HG03439 (cell line): ENCODE measurements around the gene AK9.
"Not testable (repeated sequence)": the region's sequence is repeated elsewhere in the genome, so short reads cannot be mapped to it uniquely, and the experiment has no call there.

Source experiments
- ATAC-seq: cut with Tn5 transposase; IDR thresholded peaks from one replicate; pipeline ENCODE4 v1.9.1; 2021; ENCODE audit warnings: mild to moderate bottlenecking, moderate library complexity; ENCODE audit not compliant: unreplicated experiment

Gene AK9

DNA sequence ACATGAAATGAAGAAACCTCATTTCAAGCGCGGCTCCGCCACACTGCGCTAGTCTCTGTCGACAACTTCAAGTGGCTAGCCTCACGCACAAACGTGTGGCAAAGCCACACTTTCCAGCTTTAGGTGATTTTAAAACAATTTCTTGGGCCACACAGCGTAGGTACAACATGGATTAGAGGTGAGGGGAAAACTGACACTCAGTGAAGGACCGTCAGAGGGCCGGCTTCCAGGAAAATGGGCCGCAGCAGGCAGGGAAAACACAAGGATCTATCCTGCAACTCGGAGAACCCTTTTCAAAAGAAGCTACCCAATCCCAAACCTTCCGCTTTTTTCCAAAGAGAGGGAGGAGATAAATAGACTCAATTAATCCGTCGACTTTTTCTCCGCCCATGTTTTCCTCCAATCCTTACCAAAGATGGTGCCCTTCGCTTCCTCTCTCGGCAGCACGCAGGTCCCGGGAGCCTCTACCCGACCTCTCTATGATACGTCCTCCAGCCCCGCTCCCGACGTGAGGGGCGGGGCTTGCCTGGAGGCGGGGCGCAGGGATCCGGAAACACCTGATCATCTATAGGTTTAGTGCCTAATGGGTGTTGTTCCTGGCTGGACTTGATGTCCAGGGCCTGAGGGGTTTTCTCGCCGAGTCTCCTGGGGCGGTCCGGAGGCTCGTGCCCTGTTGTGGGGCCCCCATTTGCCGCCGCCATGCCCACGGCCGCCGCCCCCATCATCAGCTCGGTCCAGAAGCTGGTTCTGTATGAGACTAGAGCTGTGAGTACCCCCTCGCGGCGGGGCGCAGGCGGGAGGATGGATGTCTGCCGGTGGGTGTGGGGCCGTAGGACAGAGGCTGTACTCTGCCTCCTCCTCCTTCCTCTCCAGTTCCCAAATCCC lies at the start of gene AK9, which contains the start of gene FIG4:
AK9 (minus strand) TSS at position 466 of the 885 bp plus-strand sequence. CDS start 15,457 bp downstream, outside the sequence.
FIG4 (plus strand) TSS at position 560 of the 885 bp plus-strand sequence; CDS start at position 700, 140 bp downstream.
- peak; percentile 96 for ATAC-seq

DNA sequence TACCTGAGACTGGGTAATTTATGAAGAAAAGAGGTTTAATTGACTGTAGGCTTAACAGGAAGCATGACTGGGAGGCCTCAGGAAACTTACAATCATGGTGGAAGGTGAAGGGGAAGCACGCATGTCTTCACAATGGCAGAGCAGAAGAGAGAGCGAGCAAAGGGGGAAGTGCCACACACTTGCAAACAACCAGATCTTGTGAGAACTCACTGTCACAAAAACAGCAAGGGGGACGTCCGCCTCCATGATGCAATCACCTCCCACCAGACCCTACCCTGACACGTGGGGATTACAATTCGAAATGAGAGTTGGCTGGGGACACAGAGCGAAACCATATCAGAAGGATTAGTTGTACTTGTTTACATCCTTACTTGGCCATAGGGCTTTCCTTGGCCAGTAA lies 49.8 kb upstream of the AK9 start:
- ATAC-seq: no peak

DNA sequence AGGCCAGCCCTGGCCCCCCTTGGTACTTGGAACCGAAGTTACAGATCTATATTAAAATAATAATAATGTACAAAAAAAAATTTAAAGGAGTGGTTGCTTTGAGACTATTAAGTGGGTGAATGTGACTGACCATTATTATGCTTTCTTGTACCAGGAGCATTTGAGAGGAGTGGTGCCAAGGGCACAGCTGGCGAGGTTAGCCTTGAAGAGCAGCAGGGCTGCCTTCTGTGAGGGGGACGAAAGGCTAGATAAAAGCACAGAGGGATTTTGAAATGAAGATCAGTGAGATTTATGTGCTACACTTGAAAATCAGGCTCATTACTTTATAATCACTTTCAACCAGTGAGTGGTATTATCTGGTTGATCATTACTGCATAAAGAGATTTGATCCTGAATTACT lies 48.7 kb upstream of the AK9 start:
- ATAC-seq: no peak

DNA sequence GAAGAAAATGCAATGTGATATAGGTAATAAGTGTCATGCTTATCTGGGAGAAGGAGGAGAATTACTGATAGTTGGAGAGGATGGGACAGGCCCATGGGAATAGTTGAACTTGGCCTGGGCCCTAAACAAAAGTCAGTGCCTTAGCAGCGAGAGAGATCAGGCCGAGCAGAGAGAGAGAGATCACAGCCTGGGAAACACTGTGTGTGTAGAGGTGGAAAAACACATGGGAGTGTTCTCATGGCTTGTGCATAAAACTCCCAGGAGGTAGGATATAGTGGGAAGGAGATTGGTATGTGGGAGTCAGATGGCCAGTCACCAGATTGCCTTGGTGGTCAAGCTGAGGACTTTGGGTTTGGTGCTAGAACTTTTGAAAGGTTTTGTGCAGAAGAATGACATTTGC lies 47.7 kb upstream of the AK9 start:
- ATAC-seq: no peak

DNA sequence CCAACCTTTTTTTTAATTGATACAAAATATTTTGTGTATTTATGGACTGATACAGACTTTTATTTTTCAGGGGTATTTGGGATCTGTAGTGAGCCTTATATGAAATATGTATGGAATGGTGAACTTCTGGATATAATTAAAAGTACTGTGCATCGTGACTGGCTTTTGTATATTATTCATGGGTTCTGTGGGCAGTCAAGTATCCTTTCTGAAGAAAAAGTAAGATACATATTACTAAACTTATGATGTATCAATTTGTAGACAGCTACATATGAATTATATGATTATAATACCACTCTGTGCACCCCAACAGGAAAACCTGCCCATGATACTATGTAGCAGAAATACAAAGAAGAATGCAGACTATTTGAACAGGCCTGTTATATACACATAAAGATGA lies 47.3 kb upstream of the AK9 start:
- ATAC-seq: no peak

DNA sequence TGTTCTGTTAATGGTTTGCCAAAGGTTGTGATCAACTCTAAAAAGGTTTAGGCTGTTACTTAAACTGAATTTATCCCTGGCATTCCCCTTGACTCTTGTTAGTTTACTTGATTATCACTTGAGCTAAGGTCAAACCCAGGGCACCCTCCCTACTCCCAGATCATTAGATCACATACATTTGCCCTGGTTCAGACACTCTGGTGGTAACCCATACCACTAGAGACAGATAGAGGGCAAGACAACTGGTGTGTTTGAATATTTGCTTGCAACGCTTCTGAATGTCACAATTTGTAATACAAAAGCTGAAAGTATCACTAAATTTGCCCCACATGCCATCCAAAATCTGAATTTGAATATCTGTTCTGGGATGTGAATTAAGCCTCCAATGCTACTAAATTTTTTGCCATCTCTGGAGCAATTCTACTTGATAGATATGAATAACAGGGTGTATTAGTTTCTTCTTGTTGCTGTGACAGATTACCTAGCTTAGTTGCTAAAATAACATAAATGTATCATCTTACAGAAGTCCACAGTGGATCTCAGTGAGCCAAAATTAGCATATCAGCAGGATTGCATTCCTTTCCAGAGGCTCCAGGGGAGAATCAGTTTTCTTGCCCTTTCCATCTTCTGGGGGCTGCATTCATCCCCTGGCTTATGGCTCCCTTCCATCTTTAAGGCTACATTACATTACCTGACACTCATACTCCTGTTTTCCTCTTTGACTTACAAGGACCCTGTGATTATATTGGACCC lies 45.4 kb upstream of the AK9 start:
- ATAC-seq: no peak

DNA sequence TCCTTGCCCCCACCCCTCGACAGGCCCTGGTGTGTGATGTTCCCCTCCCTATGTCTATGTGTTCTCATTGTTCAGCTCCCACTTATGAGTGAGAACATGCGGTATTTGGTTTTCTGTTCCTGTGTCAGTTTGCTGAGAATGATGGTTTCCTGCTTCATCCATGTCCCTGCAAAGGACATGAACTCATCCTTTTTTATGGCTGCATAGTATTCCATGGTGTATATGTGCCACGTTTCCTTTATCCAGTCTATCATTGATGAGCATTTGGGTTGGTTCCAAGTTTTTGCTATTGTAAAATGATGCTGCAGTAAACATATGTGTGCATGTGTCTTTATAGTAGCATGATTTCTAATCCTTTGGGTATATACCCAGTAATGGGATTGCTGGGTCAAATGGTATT lies 34.2 kb upstream of the AK9 start:
- not testable (repeated sequence) for ATAC-seq

DNA sequence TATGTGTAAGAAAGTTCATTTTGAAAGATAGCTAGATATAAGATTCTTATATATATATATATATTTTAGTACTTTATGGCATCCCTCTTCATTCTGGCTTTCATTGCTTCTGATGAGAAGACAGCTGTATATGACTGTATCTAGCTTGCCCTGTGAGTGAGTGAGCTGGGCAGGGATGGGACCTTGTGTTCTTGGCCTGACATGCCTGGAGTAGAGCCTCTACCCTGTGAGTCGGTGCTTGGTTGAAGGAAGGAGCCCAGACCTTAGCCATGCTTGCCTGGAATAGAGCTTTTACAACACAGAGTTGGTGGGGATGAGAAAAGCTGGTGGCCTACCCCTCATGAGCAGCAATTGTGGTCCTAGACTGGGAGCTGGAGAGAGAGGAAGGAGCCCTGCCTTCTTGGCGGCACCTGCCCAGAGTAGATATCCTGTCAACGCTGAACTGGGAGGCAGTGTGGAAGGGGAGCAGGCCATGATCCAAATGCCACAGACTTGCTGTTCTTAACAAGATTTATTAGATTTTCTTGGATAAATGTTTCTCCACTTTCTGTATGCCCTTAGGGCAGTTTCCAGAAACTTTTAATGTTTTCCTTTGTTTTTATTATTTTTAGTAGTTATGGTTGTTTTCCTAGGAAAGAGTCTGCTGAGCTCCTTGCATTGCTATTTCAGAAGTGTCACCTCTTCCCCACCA lies 31.7 kb upstream of the AK9 start:
- ATAC-seq: no peak

DNA sequence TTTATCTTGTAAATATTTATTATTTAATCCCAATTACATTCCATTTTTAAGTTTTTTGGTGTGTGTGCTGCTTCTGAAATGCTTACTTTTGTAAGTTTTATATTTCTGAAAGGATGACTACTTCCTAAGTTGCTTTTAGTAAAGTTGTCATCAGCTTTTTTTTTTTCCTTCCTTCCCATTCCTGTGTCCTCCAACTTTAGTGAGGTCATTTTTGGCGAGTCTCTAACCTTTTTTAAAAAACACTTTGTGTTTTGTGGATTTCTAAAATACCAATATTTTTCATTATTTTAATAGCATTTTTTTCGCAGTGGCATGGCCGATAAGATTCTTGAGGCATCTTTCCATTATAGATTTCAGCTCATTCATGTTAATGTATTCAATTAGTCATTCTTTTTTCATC lies 31.0 kb upstream of the AK9 start:
- ATAC-seq: no peak

DNA sequence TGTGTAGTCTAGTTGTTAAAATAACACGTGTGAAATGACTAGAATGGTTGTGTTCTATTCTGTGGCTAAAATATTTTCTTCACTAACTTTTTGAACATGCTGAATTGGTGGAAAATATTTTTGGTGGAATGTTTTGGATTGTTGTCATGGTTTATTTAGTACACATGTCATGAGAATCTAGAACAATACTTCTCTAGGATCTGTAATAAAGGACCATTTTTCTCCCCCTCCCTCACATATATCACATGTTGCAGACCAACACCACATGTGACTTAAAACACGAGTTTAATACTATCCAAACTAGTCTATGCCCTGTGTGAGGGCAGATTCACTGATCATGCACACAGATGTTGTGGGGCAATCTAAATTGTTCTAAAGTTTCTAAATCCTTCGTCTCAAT lies 29.3 kb upstream of the AK9 start:
- ATAC-seq: no peak

DNA sequence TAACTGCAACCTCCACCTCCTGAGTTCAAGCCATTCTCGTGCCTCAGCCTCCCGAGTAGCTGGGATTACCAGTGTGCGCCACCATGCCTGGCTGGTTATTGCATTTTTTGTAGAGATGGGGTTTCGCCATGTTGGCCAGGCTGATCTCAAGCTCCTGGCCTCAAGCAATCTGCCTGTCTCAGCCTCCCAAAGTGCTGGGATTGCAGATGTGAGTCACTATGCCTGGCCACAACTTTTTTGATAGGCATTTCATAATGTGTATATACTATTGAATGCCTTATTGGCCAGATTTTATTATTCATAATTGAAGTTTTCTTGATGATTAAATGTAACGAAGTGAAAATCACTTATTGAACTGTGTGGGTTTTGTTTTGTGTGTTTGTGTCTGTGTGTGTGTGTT lies 28.0 kb upstream of the AK9 start:
- no peak for ATAC-seq

DNA sequence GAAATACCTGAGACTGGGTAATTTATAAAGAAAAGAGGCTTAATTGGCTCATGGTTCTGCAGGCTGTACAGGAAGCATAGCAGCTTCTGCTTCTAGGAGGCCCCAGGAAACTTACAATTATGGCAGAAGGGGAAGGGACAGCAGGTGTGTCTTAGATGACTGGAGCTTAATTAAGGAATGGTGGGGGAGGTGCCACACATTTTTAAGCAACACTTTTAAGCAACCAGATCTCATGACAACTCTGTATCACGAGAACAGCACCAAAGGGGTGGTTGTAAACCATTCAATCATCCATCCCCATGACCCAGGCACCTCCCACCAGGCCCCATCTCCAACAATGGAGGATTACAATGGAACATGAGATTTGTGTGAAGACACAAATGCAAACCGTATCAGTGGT lies 27.0 kb upstream of the AK9 start:
- ATAC-seq: no peak

DNA sequence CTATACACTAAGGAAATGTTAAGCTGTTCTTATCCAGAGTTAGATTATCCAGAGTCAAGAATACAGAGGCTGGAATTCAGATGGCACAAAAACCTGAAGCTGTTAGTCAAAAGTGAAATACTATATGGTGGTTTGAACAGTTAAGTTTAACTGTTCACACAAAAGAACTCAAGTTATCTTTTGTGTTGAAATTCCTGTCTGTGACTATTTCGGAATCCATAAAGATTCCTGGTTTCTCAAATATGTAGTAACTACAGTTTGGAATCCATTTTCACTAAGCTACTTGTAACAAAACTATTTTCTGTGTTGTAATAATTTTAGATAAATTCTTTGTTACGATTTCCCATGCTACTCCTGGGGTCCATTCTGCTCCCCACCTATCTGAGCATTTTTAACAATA lies 24.6 kb upstream of the AK9 start:
- ATAC-seq: no peak

DNA sequence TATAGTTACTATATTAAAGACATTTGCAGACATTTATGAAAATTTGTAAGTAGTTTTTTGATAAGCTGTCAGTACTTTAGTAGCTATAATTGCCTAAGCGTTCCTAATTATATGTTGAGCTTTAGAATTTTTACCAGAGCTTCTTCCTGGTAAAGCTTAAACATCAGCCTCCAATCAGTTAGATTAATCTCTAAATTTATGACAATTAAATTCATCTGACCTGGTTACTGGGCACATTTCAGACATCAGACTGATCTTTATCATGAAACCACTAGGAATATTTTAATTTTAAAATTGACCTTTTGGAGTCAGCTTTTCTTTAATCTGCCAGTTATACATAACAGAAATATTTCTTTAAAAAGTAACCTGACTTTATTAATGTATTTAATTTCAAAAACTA lies 23.6 kb upstream of the AK9 start:
- ATAC-seq: no peak

DNA sequence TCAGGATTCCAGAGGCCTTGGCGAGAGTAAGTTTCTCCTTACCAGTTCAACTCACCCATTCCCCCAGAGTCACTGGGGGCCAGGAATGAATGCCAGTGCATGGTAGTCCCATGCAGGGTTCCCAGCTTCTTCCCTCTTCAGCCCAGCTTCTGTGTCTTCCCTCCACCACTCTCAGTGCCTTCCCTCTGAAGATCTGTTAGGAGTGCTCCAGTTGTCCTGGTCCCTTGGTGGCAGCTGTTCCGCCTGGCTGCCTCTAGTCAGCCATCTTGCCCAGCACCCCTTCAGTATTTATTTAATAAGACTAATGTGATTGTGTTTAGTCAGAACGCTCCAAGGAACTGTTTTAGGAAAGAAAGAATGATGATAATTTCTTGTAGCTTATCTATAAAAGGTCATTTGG lies 23.2 kb upstream of the AK9 start:
- ATAC-seq: no peak

DNA sequence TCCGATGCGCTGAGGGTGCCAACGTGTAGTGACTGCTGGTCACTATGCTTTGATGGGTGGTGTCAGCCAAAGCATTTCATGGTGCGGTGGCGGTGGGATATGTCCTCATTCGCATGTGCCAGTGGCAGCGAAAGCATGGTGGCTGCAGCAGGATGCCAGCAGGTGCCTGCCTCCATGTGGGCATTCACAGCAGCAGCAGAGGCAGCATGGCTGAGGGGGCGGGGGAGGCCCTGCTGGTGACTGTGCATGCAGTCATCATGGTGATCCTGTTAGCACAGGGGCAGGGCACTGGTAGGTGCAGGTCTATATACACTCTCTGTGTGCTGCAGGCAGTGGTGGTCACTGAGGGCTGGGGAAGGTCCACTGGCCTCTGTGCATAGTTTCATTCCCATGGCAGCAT lies 22.1 kb upstream of the AK9 start:
- ATAC-seq: no peak

DNA sequence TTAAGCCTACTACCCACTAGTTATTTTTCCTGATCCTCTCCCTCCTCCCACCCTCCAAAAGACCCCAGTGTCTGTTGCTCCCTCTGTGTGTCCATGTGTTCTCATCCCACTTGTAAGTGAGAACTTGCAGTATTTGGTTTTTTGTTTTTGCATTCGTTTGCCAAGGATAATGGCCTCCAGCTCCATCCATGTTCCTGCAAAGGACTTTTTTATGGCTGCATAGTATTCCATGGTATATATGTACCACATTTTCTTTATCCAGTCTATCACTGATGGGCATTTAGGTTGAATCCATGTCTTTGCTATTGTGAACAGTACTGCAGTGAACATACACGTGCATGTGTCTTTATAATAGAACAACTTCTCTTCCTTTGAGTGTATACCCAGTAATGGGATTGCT lies 17.1 kb upstream of the AK9 start:
- ATAC-seq: not testable (repeated sequence)

DNA sequence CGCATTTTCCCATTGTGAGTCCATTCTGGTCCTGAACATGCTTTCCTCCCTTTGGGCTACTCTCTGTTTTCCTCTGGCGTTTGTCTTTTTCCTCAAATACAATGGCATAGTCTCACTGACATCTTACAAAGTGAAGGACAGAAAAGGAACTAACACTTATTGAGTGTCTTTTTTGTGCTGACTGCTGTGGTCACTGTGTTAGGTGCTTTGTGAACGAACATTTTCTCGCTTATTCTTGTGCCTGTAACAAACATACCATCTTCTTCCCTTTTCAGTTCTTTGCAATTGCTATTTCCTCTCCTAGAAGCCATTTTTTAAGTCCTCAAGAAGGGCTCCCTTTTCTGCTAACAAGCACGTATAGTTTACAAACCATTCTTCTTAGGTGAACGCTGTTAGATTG lies 15.5 kb upstream of the AK9 start:
- no peak for ATAC-seq

DNA sequence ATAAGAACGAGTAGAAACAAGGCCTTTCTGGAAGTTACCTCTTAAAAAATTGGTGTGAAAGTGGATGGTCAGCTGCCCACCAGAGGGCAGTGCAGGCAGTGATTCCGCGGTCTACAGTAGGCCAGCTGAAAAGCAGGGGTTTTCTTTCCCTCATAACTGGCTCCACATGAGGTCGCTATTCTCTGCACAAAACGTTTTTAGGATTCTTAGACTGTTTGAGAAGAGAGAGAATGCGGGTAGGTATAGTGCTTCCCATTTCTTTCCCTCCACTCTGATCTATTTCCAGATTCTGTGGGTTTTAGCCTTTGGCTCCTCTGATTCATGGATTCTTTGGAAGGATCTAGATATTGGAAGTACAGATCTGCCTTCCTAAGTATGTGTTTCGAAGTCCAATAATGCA lies 14.3 kb upstream of the AK9 start:
- ATAC-seq: peak; percentile 90

DNA sequence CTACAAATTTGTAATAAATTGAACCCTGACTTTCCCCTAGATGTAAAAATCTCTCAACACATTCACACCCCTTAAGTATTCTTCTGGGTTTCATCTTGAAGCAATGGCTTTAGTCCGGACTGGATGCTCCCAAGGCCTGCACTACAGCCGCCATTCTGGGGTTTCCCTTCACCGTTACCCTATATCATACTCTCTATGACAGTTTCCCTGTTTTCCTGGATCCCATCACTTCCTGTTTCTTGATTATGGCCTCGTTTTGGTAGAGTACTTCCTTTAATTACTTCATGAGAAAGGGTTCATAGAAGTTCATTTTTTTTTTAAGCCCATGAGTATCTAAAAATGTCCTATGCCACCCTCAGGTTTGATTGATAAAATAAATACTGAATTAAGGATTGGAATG lies 11.8 kb upstream of the AK9 start:
- ATAC-seq: no peak

DNA sequence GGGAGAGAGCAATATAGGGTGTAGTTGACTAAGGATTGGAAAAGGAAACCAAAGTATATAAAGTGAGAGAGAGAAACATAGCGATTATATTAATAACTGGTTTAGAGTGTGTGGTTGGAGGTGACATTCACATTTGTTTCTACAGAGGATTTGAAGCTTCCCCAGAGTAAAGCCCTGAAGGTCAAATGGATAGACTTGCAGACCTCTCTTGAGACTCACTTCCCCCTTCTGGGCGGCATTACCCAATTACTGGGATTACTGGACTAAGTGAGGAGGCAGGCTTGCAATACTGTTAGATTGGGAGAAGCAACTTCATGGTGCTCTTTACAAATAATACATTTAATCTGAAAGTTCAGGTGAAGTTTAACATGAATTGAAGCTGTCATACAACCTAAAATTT lies 10.8 kb upstream of the AK9 start:
- no peak for ATAC-seq

DNA sequence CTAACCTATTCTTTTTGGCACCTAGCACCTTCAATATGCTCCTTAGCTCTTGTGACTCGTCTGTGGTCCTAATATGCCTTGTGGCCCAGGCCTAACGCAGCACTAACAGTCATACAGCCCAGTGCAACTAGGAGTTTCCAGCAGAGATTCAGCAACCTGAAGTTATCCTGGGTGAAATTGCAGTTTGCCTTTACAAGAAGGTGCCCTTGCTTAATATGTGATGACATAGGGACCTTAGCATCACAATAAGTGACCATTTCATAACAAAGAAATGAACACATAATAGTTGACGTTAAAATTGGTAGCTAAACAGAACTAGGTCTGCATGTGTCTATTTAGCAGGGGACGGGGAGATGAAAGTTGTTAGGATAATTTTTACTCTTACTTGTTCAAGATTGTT lies 10.2 kb upstream of the AK9 start:
- ATAC-seq: no peak
